Measurements from ENCODE around the gene CDT1.

The CDT1 gene

DNA sequence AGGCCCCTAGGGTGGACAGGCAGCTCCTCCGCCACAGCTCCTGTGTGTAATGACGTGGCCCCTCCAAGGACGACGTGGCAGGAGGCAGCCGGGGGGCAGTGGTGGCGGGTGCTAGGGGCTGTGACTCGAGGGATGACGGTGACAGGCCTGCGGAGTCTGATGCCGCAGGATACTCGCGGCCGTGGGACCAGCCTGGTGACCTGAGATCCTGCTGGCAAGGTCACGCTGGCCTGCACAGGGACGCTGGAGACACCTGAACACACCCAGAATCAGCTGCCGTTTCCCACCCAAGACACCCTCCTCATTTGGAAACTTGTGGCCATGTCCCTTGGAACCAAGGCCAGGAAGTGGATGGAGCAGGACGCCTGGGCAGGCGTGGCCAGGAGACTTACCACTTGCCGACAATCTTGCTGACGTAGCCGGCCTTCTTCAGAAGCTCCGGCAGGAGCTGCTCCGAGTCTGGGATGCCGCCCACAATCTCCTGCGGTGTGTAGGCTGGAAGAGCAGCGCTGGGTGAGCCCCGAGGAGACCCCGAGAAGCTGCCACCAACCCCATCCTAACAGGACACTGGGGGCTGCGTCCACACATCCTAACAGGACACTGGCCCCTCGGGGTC, 37.1 kb downstream of the CDT1 start:
- Histone ChIP-seq H3K4me3 (ENCODE audit: low read length) (no peak overlapping the region), H3K27me3 (ENCODE audit: control insufficient read depth, insufficient read depth, low read length) (no peaks in the 10 kb centered on the region), H3K4me1 (ENCODE audit: control insufficient read depth, insufficient read depth, low read length) (no peaks in the 10 kb centered on the region), H3K27ac (ENCODE audit: low read length) (no peak overlapping the region), H3K9me3 (ENCODE audit: control insufficient read depth, insufficient read depth, low read length) (no peaks in the 10 kb centered on the region), H3K36me3 (ENCODE audit: control insufficient read depth, insufficient read depth, low read length) (peaks cover 12% of the 10 kb centered on the region; the same call in 1 of the 2 replicates)
- no CpG with 5 or more reads among the region's 30 CpGs for WGBS (ENCODE audit: insufficient coverage, insufficient read length)
- no peak for DNase-seq (ENCODE audit: low read depth, low spot score)

DNA sequence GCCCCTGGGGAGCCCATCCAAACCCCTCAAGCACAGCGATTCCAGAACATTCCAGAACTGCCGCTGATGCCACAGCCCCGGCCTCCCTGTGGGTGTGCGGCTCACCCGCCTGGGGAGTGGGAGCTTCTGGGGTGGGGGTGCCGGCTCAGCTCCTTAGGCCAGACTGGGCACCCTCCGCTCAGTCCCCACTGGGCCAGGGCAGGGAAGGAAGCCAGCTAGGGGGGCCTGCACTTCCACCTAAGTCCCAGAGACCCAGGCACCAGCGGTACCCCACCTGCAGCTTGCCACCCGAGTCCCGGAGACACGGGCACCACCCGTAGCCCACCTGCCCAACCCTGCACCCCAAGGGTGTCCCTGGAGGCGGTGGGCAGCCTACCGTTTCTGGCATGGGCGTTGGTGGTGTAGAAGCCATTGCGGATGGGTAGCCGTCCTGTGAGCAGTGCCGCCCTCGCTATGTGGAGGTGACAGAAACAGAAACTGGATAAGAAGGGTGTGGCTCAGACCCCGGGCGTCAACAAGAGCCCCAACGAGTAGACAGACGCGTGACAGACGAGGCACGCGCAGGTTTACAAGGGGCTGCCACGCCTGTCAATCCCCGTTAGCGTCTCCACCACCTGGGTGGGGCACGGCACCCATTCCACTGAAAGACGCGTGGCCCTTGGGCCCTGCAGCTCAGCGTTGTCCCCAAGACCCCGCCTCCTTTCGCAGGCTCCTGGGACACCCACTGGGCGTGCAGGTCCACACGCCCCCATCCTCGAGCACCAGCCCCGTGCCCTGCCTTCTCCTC, 38.1 kb downstream of the CDT1 start:
- no peaks in the 10 kb centered on the region for H3K4me1 ChIP-seq (ENCODE audit: control insufficient read depth, insufficient read depth, low read length)
- DNase-seq (ENCODE audit: low read depth, low spot score): no peak
- WGBS (ENCODE audit: insufficient coverage, insufficient read length): no CpG with 5 or more reads among the region's 40 CpGs

DNA sequence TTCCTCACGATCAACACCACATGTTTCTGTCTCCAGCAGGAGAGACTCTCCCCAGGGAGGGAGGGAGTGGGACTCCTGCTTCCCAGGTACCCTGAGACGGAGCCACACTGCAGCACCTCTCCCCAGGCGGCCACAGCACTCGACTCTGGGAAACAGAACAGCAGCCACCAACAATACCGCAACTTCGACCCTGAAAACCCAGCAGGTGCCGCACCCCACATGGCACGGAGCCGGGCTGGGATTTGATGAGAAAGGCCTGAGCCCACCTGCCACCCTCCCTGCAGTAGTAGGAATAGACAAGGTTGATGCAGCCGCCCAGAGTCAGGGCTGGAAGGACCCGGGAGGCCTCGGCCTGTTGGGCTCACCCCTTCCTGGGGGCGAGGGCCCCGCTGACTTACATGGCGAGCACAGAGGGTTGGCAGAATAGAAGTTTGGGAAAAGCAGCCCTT, 38.7 kb downstream of the CDT1 start:
- Histone ChIP-seq H3K27me3 (ENCODE audit: control insufficient read depth, insufficient read depth, low read length) (no peaks in the 10 kb centered on the region), H3K36me3 (ENCODE audit: control insufficient read depth, insufficient read depth, low read length) (peaks cover 9% of the 10 kb centered on the region; the same call in 1 of the 2 replicates), H3K4me3 (ENCODE audit: low read length) (no peak overlapping the region), H3K27ac (ENCODE audit: low read length) (no peak overlapping the region), H3K4me1 (ENCODE audit: control insufficient read depth, insufficient read depth, low read length) (no peaks in the 10 kb centered on the region), H3K9me3 (ENCODE audit: control insufficient read depth, insufficient read depth, low read length) (no peaks in the 10 kb centered on the region)
- no peak for DNase-seq (ENCODE audit: low read depth, low spot score)
- no CpG with 5 or more reads among the region's 15 CpGs for WGBS (ENCODE audit: insufficient coverage, insufficient read length)

More for the DNA sequence above, 38.1 kb downstream of the CDT1 start:
- H3K4me3 ChIP-seq (ENCODE audit: low read length): no peak overlapping the region
- H3K27me3 ChIP-seq (ENCODE audit: control insufficient read depth, insufficient read depth, low read length): no peaks in the 10 kb centered on the region
- peaks cover 9% of the 10 kb centered on the region; the same call in 1 of the 2 replicates for H3K36me3 ChIP-seq (ENCODE audit: control insufficient read depth, insufficient read depth, low read length)
- H3K9me3 ChIP-seq (ENCODE audit: control insufficient read depth, insufficient read depth, low read length): no peaks in the 10 kb centered on the region
- no peak overlapping the region for H3K27ac ChIP-seq (ENCODE audit: low read length)

DNA sequence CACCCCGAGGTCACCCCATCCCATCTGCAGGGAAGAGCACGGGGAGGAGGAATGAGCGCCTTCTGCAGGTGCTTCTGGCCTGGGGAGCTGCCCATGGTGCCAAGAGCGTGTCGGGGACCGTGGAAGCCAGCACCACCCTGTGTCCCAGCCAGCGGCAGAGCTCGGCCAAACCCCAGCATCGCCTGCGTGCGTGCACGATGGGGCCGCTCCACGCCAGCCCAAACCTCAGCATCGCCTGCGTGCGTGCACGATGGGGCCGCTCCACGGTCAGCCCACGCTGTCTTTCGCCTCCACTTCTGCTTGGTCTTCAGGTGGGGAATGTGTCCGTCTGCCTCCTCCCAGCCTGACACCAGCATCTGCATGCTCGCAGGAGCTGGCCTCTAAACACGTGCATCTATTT, 39.2 kb downstream of the CDT1 start:
- no peaks in the 10 kb centered on the region for H3K27me3 ChIP-seq (ENCODE audit: control insufficient read depth, insufficient read depth, low read length)
- H3K9me3 ChIP-seq (ENCODE audit: control insufficient read depth, insufficient read depth, low read length): no peaks in the 10 kb centered on the region
- H3K4me3 ChIP-seq (ENCODE audit: low read length): no peak overlapping the region
- WGBS (ENCODE audit: insufficient coverage, insufficient read length): no CpG with 5 or more reads among the region's 25 CpGs
- no peak for DNase-seq (ENCODE audit: low read depth, low spot score)
- no peaks in the 10 kb centered on the region for H3K4me1 ChIP-seq (ENCODE audit: control insufficient read depth, insufficient read depth, low read length)
- no peak overlapping the region for H3K27ac ChIP-seq (ENCODE audit: low read length)
- H3K36me3 ChIP-seq (ENCODE audit: control insufficient read depth, insufficient read depth, low read length): peaks cover 9% of the 10 kb centered on the region; the same call in 1 of the 2 replicates

DNA sequence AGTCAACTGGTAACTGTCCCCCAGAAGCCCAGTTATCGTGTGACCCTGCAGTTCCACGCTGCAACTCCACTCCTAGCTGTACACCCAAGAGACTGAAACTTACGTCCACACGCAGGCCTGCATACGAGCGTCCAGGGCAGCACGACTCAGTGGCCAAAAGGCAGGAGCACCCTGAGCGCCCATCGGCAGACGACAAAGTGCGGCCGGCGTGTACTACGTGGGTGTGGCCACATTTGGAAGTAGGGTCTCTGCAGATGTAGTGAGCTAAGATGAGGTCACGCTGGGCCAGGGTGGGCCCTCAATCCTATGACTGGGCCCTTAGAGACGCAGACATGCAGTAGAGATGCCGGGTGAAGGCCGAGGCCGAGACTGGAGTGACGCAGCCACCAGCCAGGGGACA, 39.7 kb downstream of the CDT1 start:
- peaks cover 9% of the 10 kb centered on the region; the same call in 1 of the 2 replicates for H3K36me3 ChIP-seq (ENCODE audit: control insufficient read depth, insufficient read depth, low read length)
- H3K9me3 ChIP-seq (ENCODE audit: control insufficient read depth, insufficient read depth, low read length): no peaks in the 10 kb centered on the region
- no peaks in the 10 kb centered on the region for H3K27me3 ChIP-seq (ENCODE audit: control insufficient read depth, insufficient read depth, low read length)
- DNase-seq (ENCODE audit: low read depth, low spot score): no peak
- H3K4me1 ChIP-seq (ENCODE audit: control insufficient read depth, insufficient read depth, low read length): no peaks in the 10 kb centered on the region
- no peak overlapping the region for H3K27ac ChIP-seq (ENCODE audit: low read length)
- no CpG with 5 or more reads among the region's 20 CpGs for WGBS (ENCODE audit: insufficient coverage, insufficient read length)
- H3K4me3 ChIP-seq (ENCODE audit: low read length): no peak overlapping the region

DNA sequence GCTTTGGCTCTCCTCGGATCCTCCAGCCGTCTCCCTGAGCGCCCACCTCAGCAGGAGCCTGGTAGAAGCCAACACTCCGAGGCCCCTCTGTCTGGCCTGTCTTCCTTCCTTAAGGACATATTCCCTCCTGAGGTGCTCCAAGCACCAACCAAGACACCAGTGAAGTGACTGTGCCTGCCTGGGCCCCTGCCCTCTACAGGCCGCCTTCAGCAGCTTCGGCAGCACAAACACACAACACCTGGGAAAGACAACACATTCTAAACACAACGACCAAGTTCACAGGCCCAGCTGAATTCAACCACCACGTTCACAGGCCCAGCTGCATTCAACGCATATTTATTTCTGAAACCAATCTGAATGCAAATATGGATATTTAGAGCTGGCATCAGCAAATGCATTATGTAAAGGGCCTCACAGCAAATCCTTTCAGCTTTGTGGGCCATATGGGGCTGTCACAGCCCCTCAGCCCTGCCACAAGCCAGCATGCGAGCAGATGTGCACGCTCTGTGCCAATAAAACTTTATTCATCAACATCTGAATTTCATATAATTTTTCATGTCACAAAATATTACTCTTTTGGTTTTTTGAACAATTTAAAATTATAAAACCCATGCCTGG, 40.9 kb downstream of the CDT1 start:
- Histone ChIP-seq H3K4me3 (ENCODE audit: low read length) (no peak overlapping the region), H3K27me3 (ENCODE audit: control insufficient read depth, insufficient read depth, low read length) (no peaks in the 10 kb centered on the region), H3K4me1 (ENCODE audit: control insufficient read depth, insufficient read depth, low read length) (no peaks in the 10 kb centered on the region), H3K27ac (ENCODE audit: low read length) (no peak overlapping the region), H3K36me3 (ENCODE audit: control insufficient read depth, insufficient read depth, low read length) (peaks cover 9% of the 10 kb centered on the region; the same call in 1 of the 2 replicates), H3K9me3 (ENCODE audit: control insufficient read depth, insufficient read depth, low read length) (no peaks in the 10 kb centered on the region)
- no peak for DNase-seq (ENCODE audit: low read depth, low spot score)
- no CpG with 5 or more reads among the region's 11 CpGs for WGBS (ENCODE audit: insufficient coverage, insufficient read length)

DNA sequence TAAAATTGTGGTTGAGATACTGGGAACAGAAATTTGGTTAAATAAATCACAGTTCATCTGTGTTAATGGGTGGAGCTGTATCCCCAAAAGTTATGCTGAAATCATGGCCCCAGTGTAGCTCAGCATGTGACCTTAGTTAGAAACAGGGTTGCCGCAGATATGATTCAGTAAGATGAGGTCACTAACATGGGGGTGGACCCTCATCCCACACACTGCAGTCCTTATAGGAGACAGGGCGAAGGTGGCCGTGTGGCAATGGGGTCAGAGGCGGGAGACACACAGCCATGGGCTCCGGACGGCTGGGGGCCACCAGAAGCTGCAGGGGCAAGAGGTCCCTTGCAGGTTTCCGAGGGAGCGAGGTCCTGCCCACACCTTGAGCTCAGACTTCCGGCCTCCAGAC, 42.5 kb downstream of the CDT1 start:
- Histone ChIP-seq H3K27me3 (ENCODE audit: control insufficient read depth, insufficient read depth, low read length) (no peaks in the 10 kb centered on the region), H3K27ac (ENCODE audit: low read length) (no peak overlapping the region), H3K4me1 (ENCODE audit: control insufficient read depth, insufficient read depth, low read length) (no peaks in the 10 kb centered on the region), H3K4me3 (ENCODE audit: low read length) (no peak overlapping the region), H3K36me3 (ENCODE audit: control insufficient read depth, insufficient read depth, low read length) (no peaks in the 10 kb centered on the region), H3K9me3 (ENCODE audit: control insufficient read depth, insufficient read depth, low read length) (no peaks in the 10 kb centered on the region)
- no peak for DNase-seq (ENCODE audit: low read depth, low spot score)
- no CpG with 5 or more reads among the region's 9 CpGs for WGBS (ENCODE audit: insufficient coverage, insufficient read length)

DNA sequence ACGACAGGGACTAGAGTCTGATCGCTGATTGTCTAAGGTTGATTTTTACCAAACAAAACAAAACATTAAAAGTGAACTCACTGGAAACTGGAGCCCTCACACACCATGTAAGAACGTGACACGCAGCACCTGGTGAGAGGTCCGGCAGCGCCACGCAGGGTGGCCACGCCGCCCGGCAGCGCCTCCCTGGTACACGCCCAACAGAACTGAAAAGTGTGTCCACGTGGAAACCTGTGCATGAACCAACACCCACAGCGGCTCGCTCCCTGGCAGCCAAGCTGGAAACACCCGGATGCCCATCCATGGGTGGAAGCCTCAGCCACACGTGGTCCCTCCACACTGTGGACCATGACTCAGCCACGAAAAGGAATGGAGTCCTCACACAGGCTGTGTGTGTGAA, 44.1 kb downstream of the CDT1 start:
- WGBS (ENCODE audit: insufficient coverage, insufficient read length): no CpG with 5 or more reads among the region's 18 CpGs
- Histone ChIP-seq H3K4me3 (ENCODE audit: low read length) (no peak overlapping the region), H3K36me3 (ENCODE audit: control insufficient read depth, insufficient read depth, low read length) (no peaks in the 10 kb centered on the region), H3K27me3 (ENCODE audit: control insufficient read depth, insufficient read depth, low read length) (no peaks in the 10 kb centered on the region), H3K4me1 (ENCODE audit: control insufficient read depth, insufficient read depth, low read length) (no peaks in the 10 kb centered on the region), H3K9me3 (ENCODE audit: control insufficient read depth, insufficient read depth, low read length) (no peaks in the 10 kb centered on the region), H3K27ac (ENCODE audit: low read length) (no peak overlapping the region)
- DNase-seq (ENCODE audit: low read depth, low spot score): no peak

DNA sequence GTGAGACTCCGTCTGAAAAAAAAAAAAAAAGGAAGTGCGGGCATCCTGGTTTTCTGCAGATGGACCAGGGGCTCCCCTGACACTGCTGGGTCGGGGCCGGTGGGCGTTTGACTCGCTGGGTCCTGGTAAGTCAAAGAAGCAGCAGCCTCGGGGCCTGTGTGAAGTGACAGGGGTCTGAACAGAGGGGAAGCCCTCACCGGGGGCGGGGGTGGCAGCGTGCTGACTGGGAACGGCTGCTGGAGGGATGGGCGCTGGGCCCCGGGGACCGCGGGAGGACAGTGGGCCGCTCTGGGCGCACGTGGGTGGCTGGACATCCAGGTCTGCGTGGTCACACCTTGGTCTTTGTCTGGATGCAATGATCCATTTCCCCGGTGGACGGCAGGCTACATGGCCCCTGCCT, 45.0 kb downstream of the CDT1 start:
- no peaks in the 10 kb centered on the region for H3K4me1 ChIP-seq (ENCODE audit: control insufficient read depth, insufficient read depth, low read length)
- no peak for DNase-seq (ENCODE audit: low read depth, low spot score)
- no peaks in the 10 kb centered on the region for H3K36me3 ChIP-seq (ENCODE audit: control insufficient read depth, insufficient read depth, low read length)
- no peak overlapping the region for H3K27ac ChIP-seq (ENCODE audit: low read length)
- no peak overlapping the region for H3K4me3 ChIP-seq (ENCODE audit: low read length)
- no CpG with 5 or more reads among the region's 21 CpGs for WGBS (ENCODE audit: insufficient coverage, insufficient read length)
- no peaks in the 10 kb centered on the region for H3K9me3 ChIP-seq (ENCODE audit: control insufficient read depth, insufficient read depth, low read length)
- no peaks in the 10 kb centered on the region for H3K27me3 ChIP-seq (ENCODE audit: control insufficient read depth, insufficient read depth, low read length)

DNA sequence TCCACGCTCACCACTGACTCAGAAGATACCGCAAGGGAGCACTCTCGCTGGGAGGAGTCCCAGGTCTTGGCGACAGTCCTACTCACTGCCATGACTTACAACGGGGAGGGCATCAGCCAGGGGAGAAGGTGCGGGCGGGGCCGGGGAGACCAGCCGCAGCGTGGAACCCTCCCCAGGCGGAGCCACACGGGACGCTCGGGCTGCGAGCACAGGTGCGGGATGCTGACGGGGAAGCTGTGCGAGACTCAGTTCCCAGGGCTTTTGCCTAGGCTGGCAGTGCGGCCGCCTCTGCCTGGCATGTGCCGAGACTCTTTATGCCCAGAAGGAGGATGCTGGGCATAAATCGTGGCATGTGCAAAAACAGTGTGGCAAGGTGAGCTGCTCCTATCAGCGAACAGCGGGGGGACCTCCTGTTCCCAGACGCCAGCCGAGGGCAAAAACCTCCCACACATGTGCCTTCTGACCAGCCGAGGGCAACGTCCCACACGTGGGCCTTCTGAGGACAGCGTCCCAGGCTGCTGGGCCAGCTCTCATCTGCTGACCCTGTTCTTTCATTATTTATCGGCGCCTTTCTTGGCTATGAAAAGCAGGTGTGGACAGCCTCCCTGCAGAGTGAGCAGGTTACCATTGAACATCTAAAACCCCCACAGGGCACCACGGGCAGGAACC, 47.1 kb downstream of the CDT1 start:
- Histone ChIP-seq H3K4me1 (ENCODE audit: control insufficient read depth, insufficient read depth, low read length) (peaks cover 1% of the 10 kb centered on the region), H3K27me3 (ENCODE audit: control insufficient read depth, insufficient read depth, low read length) (no peaks in the 10 kb centered on the region), H3K27ac (ENCODE audit: low read length) (no peak overlapping the region), H3K36me3 (ENCODE audit: control insufficient read depth, insufficient read depth, low read length) (no peaks in the 10 kb centered on the region; the same call in 1 of the 2 replicates), H3K9me3 (ENCODE audit: control insufficient read depth, insufficient read depth, low read length) (no peaks in the 10 kb centered on the region), H3K4me3 (ENCODE audit: low read length) (no peak overlapping the region)
- WGBS (ENCODE audit: insufficient coverage, insufficient read length): no CpG with 5 or more reads among the region's 33 CpGs
- no peak for DNase-seq (ENCODE audit: low read depth, low spot score)
